ENCODE data around the gene SLC22A23. TPM values are rescaled to one million over a fixed set of nuclear protein-coding genes. Genes with fewer than 3 reads are reported as not detected.

Gene SLC22A23
- total RNA-seq, 1 donor from 2014 or later: 27.8 TPM

DNA sequence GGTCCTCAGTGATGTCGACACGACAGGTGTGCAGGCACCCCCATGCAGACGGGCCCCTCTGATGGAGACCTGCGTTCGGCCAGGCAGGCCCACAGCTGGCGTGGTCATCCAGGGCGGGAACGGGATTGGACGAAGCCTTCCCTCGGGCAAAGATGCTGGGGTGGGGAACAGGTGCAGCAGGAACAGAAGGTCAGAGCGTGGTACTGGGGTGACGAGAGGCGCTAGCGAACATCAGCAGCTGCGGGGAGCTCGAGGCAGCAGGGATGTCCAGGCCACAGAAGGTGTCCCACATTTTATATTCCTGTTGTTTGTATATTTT is 96.2 kb downstream of the SLC22A23 start:
- TF ChIP-seq, protein P1, sequence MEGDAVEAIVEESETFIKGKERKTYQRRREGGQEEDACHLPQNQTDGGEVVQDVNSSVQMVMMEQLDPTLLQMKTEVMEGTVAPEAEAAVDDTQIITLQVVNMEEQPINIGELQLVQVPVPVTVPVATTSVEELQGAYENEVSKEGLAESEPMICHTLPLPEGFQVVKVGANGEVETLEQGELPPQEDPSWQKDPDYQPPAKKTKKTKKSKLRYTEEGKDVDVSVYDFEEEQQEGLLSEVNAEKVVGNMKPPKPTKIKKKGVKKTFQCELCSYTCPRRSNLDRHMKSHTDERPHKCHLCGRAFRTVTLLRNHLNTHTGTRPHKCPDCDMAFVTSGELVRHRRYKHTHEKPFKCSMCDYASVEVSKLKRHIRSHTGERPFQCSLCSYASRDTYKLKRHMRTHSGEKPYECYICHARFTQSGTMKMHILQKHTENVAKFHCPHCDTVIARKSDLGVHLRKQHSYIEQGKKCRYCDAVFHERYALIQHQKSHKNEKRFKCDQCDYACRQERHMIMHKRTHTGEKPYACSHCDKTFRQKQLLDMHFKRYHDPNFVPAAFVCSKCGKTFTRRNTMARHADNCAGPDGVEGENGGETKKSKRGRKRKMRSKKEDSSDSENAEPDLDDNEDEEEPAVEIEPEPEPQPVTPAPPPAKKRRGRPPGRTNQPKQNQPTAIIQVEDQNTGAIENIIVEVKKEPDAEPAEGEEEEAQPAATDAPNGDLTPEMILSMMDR (IDR thresholded peaks at IDR 0.05): no peak
- H3K27me3 ChIP-seq (ENCODE audit: low read depth): no peaks in the 10 kb centered on the region
- H3K4me1 ChIP-seq: peaks cover 31% of the 10 kb centered on the region
- DNase-seq (no peak), ATAC-seq (no peak)
- H3K36me3 ChIP-seq: no peaks in the 10 kb centered on the region
- H3K4me3 ChIP-seq: no peak overlapping the region
- H3K9me3 ChIP-seq: no peaks in the 10 kb centered on the region
- intact Hi-C loops (cut with DNase I): no loop called here
- H3K27ac ChIP-seq: no peak overlapping the region

DNA sequence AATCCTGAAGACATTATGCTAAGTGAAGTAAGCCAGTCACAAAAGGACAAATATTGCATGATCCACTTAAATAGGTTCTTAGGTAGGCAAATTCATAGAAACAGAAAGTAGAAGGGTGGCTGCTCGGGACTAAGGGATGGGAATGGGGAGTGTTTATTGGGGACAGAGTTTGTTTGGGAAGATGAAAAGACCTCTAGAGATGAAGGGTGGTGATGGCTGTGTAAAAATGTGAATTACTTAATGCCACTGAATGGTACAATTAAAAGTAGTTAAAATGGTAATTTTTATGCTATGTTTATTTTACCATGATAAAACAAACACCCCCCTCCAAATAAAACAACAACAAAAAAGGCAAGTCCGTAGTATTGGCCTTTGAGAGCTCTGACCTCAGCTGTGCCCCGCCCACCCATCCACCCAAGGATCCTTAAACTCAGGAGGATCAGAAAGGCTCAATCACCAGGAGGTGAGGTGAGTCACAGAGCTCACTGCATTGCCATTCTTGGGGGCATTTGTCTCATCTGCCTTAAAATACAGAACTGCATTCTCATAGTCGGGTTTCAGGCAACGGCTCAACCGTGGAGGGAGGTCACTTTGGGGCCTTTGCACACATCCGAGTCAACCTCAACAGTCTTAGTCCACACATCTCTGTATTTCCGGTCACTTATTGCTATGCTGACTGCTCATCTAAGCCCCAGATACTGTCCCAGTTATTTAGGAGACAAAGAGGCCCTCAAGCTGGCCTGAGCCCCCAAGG is 96.7 kb downstream of the SLC22A23 start:
- Histone ChIP-seq H3K4me3 (no peak overlapping the region), H3K9me3 (no peaks in the 10 kb centered on the region), H3K36me3 (no peaks in the 10 kb centered on the region), H3K27me3 (ENCODE audit: low read depth) (no peaks in the 10 kb centered on the region), H3K4me1 (peaks cover 36% of the 10 kb centered on the region), H3K27ac (no peak overlapping the region)
- intact Hi-C loops (cut with DNase I): no loop called here
- DNase-seq (no peak), ATAC-seq (no peak)
- TF ChIP-seq, protein P1 (IDR thresholded peaks at IDR 0.05): no peak

DNA sequence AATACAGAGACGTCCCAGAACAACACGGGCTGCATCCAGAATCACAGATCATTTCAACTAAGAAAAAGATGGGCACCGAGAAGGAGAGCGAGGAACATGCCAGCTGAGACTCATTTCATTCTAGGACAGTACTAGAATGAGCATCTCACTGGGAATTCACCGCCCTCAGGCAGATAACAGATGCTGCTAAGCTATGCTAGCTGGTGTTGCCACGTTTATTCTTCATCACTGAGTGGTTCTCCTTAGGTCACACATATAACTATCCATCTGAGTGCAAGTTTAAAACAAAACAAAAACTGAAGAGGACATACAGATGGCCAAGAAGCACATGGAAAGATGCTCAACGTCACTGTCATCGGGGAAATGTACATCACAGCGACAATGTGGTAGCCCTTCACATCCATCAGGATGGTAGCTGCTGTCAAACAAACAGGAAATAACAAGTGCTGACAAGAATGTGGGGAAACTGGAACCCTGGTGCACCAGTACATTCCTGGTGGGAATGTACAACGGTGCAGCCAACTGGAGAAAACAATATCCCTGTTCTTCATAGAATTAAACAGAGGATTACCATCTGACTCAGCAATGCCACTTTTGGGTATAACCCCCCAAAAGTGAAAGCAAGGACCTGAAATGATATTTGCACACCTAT is 97.6 kb downstream of the SLC22A23 start:
- H3K9me3 ChIP-seq: no peaks in the 10 kb centered on the region
- no peak overlapping the region for H3K27ac ChIP-seq
- ATAC-seq: no peak
- H3K4me3 ChIP-seq: no peak overlapping the region
- TF ChIP-seq, protein P1 (IDR thresholded peaks at IDR 0.05): no peak
- H3K4me1 ChIP-seq: peaks cover 39% of the 10 kb centered on the region
- no peak for DNase-seq
- H3K36me3 ChIP-seq: no peaks in the 10 kb centered on the region
- intact Hi-C loops (cut with DNase I): no loop called here
- H3K27me3 ChIP-seq (ENCODE audit: low read depth): no peaks in the 10 kb centered on the region

DNA sequence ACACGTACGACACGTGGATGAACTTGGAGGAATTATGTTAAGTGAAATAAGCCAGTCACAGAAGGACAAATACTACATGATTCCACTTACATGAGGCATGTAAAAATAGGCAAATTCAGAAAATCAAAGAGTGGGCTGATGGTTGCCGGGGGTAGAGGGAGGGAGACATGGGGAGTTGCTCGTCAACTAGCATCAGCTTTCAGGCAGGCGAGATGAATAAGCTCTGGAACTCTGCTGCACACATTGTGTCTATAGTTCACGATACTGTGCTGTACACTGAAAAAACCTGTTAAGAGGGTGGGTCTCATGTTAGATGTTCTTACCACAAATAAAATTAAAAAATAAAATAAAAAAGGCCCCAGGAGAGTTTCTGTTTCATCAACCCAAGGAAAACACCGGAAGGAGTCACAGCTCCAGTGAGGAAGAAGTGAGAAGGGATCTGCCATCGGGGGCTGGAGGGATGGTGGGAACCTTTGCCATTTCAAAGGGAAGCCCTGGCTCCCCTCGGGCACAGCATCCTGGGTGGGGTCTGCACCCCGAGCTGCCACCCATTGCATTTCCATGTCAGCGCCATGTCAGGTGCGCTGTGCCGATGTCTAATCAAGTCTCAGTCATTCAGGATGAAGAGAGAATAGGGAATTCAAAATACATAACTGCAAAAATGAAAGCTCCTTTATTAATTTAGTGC is 98.3 kb downstream of the SLC22A23 start:
- Histone ChIP-seq H3K27ac (no peak overlapping the region), H3K27me3 (ENCODE audit: low read depth) (no peaks in the 10 kb centered on the region), H3K36me3 (no peaks in the 10 kb centered on the region), H3K4me3 (no peak overlapping the region), H3K9me3 (no peaks in the 10 kb centered on the region), H3K4me1 (peaks cover 39% of the 10 kb centered on the region)
- ATAC-seq: no peak
- TF ChIP-seq, protein P1 (IDR thresholded peaks at IDR 0.05): no peak
- intact Hi-C loops (cut with DNase I): no loop called here
- DNase-seq: no peak

DNA sequence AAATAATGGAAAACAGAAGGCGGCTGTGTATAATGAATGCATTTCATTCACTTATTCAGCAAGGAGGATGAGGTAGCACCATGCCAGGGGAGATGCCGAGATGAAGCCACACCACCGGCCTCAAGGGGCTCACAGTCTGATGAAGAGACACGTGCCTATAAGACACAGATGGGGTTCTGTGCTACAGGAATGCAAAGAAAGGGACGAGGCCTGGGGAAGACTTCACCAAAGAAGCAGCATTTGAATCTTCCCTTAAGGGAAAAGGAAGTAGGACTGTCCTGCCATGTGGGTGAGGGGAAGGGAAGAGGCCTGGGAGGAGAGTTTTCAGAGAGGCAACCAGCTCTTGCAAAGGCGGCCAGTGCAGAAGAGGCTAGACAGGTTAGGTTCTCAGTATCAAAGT is 99.2 kb downstream of the SLC22A23 start:
- Histone ChIP-seq H3K4me3 (no peak overlapping the region), H3K27me3 (ENCODE audit: low read depth) (no peaks in the 10 kb centered on the region), H3K36me3 (no peaks in the 10 kb centered on the region), H3K9me3 (no peaks in the 10 kb centered on the region), H3K27ac (peak overlapping the region; percentile 51), H3K4me1 (peaks cover 39% of the 10 kb centered on the region)
- DNase-seq (no peak), ATAC-seq (no peak)
- intact Hi-C loops (cut with DNase I): no loop called here
- TF ChIP-seq, protein P1 (IDR thresholded peaks at IDR 0.05): no peak
